ENCODE measurements around the gene DNMBP. TPM values are rescaled to one million over a fixed set of nuclear protein-coding genes. Genes with fewer than 3 reads are reported as not detected.
A peak's percentile ranks its signal among the peaks of the same experiment; 100 is the strongest.

Gene DNMBP
- total and polyA plus RNA-seq, 2 experiments from 2014 or later, result 12.4 to 18.5 TPM

DNA sequence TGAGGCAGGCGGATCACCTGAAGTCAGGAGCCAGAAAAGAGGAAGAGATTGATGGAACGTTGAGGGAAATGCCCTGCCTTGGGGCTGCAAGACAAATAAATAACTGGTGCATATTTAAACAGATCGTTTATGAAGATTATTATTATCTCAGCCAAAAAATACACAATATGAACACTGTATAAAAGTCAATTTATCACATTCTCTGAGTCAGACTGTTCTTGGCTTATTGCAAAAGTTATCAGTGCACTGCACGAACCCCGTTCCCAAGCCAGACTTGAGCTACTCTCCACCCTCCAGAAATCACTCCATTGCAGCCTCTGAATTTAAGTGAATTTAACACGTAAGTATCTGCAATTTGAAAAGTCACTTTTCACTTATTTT, 1.6 kb downstream of the DNMBP start:
- TF ChIP-seq EZH2 (IDR thresholded peaks at IDR 0.05; ENCODE audit: insufficient read depth, poor library complexity, severe bottlenecking) (no peak), EZH2phosphoT487 (IDR thresholded peaks at IDR 0.05; ENCODE audit: insufficient read depth, low read depth) (no peak)
- H2AFZ ChIP-seq, result 0 out of 2 replicates have a peak overlapping the region, but pooled peaks have one; percentile 55
- no peaks in the 10 kb centered on the region for H3K9me3 ChIP-seq (ENCODE audit: low read depth)
- H3K79me2 ChIP-seq (ENCODE audit: insufficient read depth), result peaks cover 58% of the 10 kb centered on the region
- no peaks in the 10 kb centered on the region for H4K20me1 ChIP-seq (ENCODE audit: insufficient read depth)
- peaks cover 43% of the 10 kb centered on the region for H3K4me1 ChIP-seq (ENCODE audit: insufficient read depth)
- in situ Hi-C loops (cut with MboI), result no loop called here
- H3K27me3 ChIP-seq (replicated peaks; ENCODE audit: insufficient read depth), result no peaks in the 10 kb centered on the region
- peak overlapping the region; percentile 86 for H3K27ac ChIP-seq
- peak overlapping the region; percentile 85 for H3K9ac ChIP-seq
- peak overlapping the region; percentile 91 for H3K4me3 ChIP-seq
- peaks cover 61% of the 10 kb centered on the region for H3F3A ChIP-seq (ENCODE audit: insufficient read depth)
- peak; percentile 85 for DNase-seq
- H3K9me2 ChIP-seq (ENCODE audit: insufficient read depth), result no peaks in the 10 kb centered on the region
- peak overlapping the region; percentile 93 for H3K4me2 ChIP-seq (ENCODE audit: unreplicated experiment)
- WGBS, 2 experiments (ENCODE audit: low coverage in 1 of 2, low lambda C conversion rate in 2 of 2, missing lambda C conversion rate in 2 of 2), result 1 to 3% methylated on average over 6 of the region's 6 CpGs
- H3K36me3 ChIP-seq (ENCODE audit: low read depth), result no peaks in the 10 kb centered on the region

GRCh38 chr10:100007231-100008141, 2.3 kb downstream of the DNMBP start:
- TF ChIP-seq EZH2 (IDR thresholded peaks at IDR 0.05; ENCODE audit: insufficient read depth, poor library complexity, severe bottlenecking), result no peak
- TF ChIP-seq EZH2phosphoT487 (IDR thresholded peaks at IDR 0.05; ENCODE audit: insufficient read depth, low read depth), result no peak
- H3F3A ChIP-seq (ENCODE audit: insufficient read depth), result peaks cover 61% of the 10 kb centered on the region
- H3K9ac ChIP-seq, result peak overlapping the region; percentile 85
- H4K20me1 ChIP-seq (ENCODE audit: insufficient read depth), result no peaks in the 10 kb centered on the region
- H3K4me3 ChIP-seq, result peak overlapping the region; percentile 91
- H3K36me3 ChIP-seq (ENCODE audit: low read depth), result peaks cover 5% of the 10 kb centered on the region; the same call in 1 of the 2 replicates
- H3K9me3 ChIP-seq (ENCODE audit: low read depth), result no peaks in the 10 kb centered on the region
- H3K27me3 ChIP-seq (replicated peaks; ENCODE audit: insufficient read depth), result no peaks in the 10 kb centered on the region
- 16% methylated on average over 10 of the region's 10 CpGs for WGBS, 2 experiments (ENCODE audit: low coverage in 1 of 2, low lambda C conversion rate in 2 of 2, missing lambda C conversion rate in 2 of 2)
- H3K4me2 ChIP-seq (ENCODE audit: unreplicated experiment), result peak overlapping the region; percentile 93
- peak overlapping the region; percentile 86 for H3K27ac ChIP-seq
- DNase-seq, result peak; percentile 45
- in situ Hi-C loops (cut with MboI), result no loop called here
- H3K4me1 ChIP-seq (ENCODE audit: insufficient read depth), result peaks cover 43% of the 10 kb centered on the region
- H3K9me2 ChIP-seq (ENCODE audit: insufficient read depth), result no peaks in the 10 kb centered on the region
- H2AFZ ChIP-seq, result no peak overlapping the region
- peaks cover 64% of the 10 kb centered on the region for H3K79me2 ChIP-seq (ENCODE audit: insufficient read depth)

GRCh38 chr10:100006243-100006886, 3.4 kb downstream of the DNMBP start:
- in situ Hi-C loops (cut with MboI), result no loop called here
- H3K9me2 ChIP-seq (ENCODE audit: insufficient read depth), result no peaks in the 10 kb centered on the region
- H3K27ac ChIP-seq, result peak overlapping the region; percentile 86
- WGBS, 2 experiments (ENCODE audit: low coverage in 1 of 2, low lambda C conversion rate in 2 of 2, missing lambda C conversion rate in 2 of 2), result 0% methylated on average over 4 of the region's 4 CpGs
- no peak for TF ChIP-seq EZH2phosphoT487 (IDR thresholded peaks at IDR 0.05; ENCODE audit: insufficient read depth, low read depth)
- peak overlapping the region; percentile 85 for H3K9ac ChIP-seq
- peak overlapping the region; percentile 91 for H3K4me3 ChIP-seq
- H3K4me1 ChIP-seq (ENCODE audit: insufficient read depth), result peaks cover 53% of the 10 kb centered on the region
- no peaks in the 10 kb centered on the region for H3K9me3 ChIP-seq (ENCODE audit: low read depth)
- no peaks in the 10 kb centered on the region for H4K20me1 ChIP-seq (ENCODE audit: insufficient read depth)
- no peak overlapping the region for H2AFZ ChIP-seq
- H3K36me3 ChIP-seq (ENCODE audit: low read depth), result peaks cover 5% of the 10 kb centered on the region; the same call in 1 of the 2 replicates
- H3F3A ChIP-seq (ENCODE audit: insufficient read depth), result peaks cover 69% of the 10 kb centered on the region
- H3K4me2 ChIP-seq (ENCODE audit: unreplicated experiment), result peak overlapping the region; percentile 93
- peak; percentile 98 for DNase-seq
- H3K79me2 ChIP-seq (ENCODE audit: insufficient read depth), result peaks cover 75% of the 10 kb centered on the region
- H3K27me3 ChIP-seq (replicated peaks; ENCODE audit: insufficient read depth), result no peaks in the 10 kb centered on the region

- 42 to 51% methylated on average over 3 of the region's 3 CpGs for whole genome bisulfite sequencing, 2 experiments (ENCODE audit: low coverage in 1 of 2, low lambda C conversion rate in 2 of 2, missing lambda C conversion rate in 2 of 2)
- H2AFZ ChIP-seq, result no peak overlapping the region
- TF ChIP-seq EZH2phosphoT487 (IDR thresholded peaks at IDR 0.05; ENCODE audit: insufficient read depth, low read depth), result no peak
- no peak for TF ChIP-seq EZH2 (IDR thresholded peaks at IDR 0.05; ENCODE audit: insufficient read depth, poor library complexity, severe bottlenecking)
- no peaks in the 10 kb centered on the region for H4K20me1 ChIP-seq (ENCODE audit: insufficient read depth)
- no peaks in the 10 kb centered on the region for H3K9me2 ChIP-seq (ENCODE audit: insufficient read depth)
- DNase-seq, result peak; percentile 35
- in situ Hi-C loops (cut with MboI), result no loop called here
- no peaks in the 10 kb centered on the region for H3K27me3 ChIP-seq (replicated peaks; ENCODE audit: insufficient read depth)
- H3K4me1 ChIP-seq (ENCODE audit: insufficient read depth), result peaks cover 49% of the 10 kb centered on the region
- peak overlapping the region; percentile 68 for H3K4me2 ChIP-seq (ENCODE audit: unreplicated experiment)
- H3K9me3 ChIP-seq (ENCODE audit: low read depth), result no peaks in the 10 kb centered on the region
- peak overlapping the region; percentile 62 for H3K4me3 ChIP-seq
- H3K36me3 ChIP-seq (ENCODE audit: low read depth), result peaks cover 5% of the 10 kb centered on the region; the same call in 1 of the 2 replicates
- peaks cover 89% of the 10 kb centered on the region for H3K79me2 ChIP-seq (ENCODE audit: insufficient read depth)
- H3K27ac ChIP-seq, result peak overlapping the region; percentile 86
- peaks cover 58% of the 10 kb centered on the region for H3F3A ChIP-seq (ENCODE audit: insufficient read depth)
- peak overlapping the region; percentile 67 for H3K9ac ChIP-seq
Observed at GRCh38 chr10:100004805-100005510, 4.8 kb downstream of the DNMBP start.
